GM06990 (cell line): ENCODE measurements around the gene OSER1.

Experiments
- DNase-seq: peaks from one replicate; pipeline ENCODE4 v3.0.0-alpha.2; 2011; ENCODE audit not compliant: insufficient read length; ENCODE audit errors: extremely low read depth
- H3K27me3 ChIP-seq: replicated peaks from 2 replicates; pipeline ENCODE4 v1.6.0; 2011; ENCODE audit warnings: low read length; ENCODE audit not compliant: control insufficient read depth, insufficient read depth
- H3K36me3 ChIP-seq: 2 replicates; pipeline ENCODE4 v1.5.1; 2011; ENCODE audit warnings: low read length; ENCODE audit not compliant: control insufficient read depth, insufficient read depth
- H3K4me3 ChIP-seq: replicated peaks from 2 replicates; pipeline ENCODE4 v1.5.1; 2011; ENCODE audit warnings: low read depth, mild to moderate bottlenecking, control low read depth, low read length
- CTCF ChIP-seq: IDR thresholded peaks from 2 replicates; pipeline ENCODE4 v1.5.1; 2011; ENCODE audit warnings: low read length, control low read depth, mild to moderate bottlenecking, inconsistent platforms; ENCODE audit not compliant: insufficient read depth, poor library complexity, severe bottlenecking

The OSER1 gene

GRCh38 chr20:44188752-44189151 is 21.8 kb downstream of the OSER1 start:
- no peak for DNase-seq
- H3K27me3 ChIP-seq: peaks cover 2% of the 10 kb centered on the region
- no peaks in the 10 kb centered on the region for H3K36me3 ChIP-seq
- no peak overlapping the region for H3K4me3 ChIP-seq
- no peak for TF ChIP-seq CTCF

GRCh38 chr20:44187772-44188709 is 22.5 kb downstream of the OSER1 start:
- no peak for TF ChIP-seq CTCF
- no peak for DNase-seq
- Histone ChIP-seq H3K27me3 (peaks cover 2% of the 10 kb centered on the region), H3K4me3 (no peak overlapping the region), H3K36me3 (no peaks in the 10 kb centered on the region)

GRCh38 chr20:44187054-44187771 is 23.4 kb downstream of the OSER1 start, which contains the start of gene JPH2:
Gene JPH2, minus strand, starts transcription at chr20:44187188. Its CDS starts 483 bp downstream, at chr20:44186705.
- no peak within 1 kb of the TSS for H3K4me3 ChIP-seq

GRCh38 chr20:44186674-44187053 is 23.9 kb downstream of the OSER1 start:
- Histone ChIP-seq H3K27me3 (peaks cover 2% of the 10 kb centered on the region), H3K36me3 (no peaks in the 10 kb centered on the region), H3K4me3 (no peak overlapping the region)
- TF ChIP-seq CTCF: no peak
- no peak for DNase-seq

More at GRCh38 chr20:44187054-44187771, 23.4 kb downstream of the OSER1 start, which contains the start of gene JPH2:
- H3K27me3 ChIP-seq: peaks cover 2% of the 10 kb centered on the region
- DNase-seq: no peak
- no peak for TF ChIP-seq CTCF
- no peaks in the 10 kb centered on the region for H3K36me3 ChIP-seq

GRCh38 chr20:44186201-44186600 is 24.4 kb downstream of the OSER1 start:
- Histone ChIP-seq H3K36me3 (no peaks in the 10 kb centered on the region), H3K27me3 (peaks cover 2% of the 10 kb centered on the region), H3K4me3 (no peak overlapping the region)
- no peak for DNase-seq
- TF ChIP-seq CTCF: no peak
